Measurements from ENCODE around the gene RNF145. TPM values are rescaled to one million over a fixed set of nuclear protein-coding genes. Genes with fewer than 3 reads are reported as not detected.

RNF145 gene
- total RNA-seq, 2 donors from 2014 or later = 38.6 to 50.5 TPM

- intact Hi-C loops (cut with DNase I) = loop anchor here (10.0 kb wide), 1 partner anchor 1368 kb away; no protein-coding TSS in a partner anchor
- DNase-seq (ENCODE audit: low spot score) = no peak
- WGBS = 28% methylated on average over 5 of the region's 5 CpGs
- Histone ChIP-seq H3K27me3 (replicated peaks; ENCODE audit: insufficient read depth) (no peaks in the 10 kb centered on the region), H3K4me3 (no peak overlapping the region), H3K4me1 (replicated peaks) (no peaks in the 10 kb centered on the region), H3K36me3 (no peaks in the 10 kb centered on the region), H3K27ac (no peak overlapping the region), H3K9me3 (no peaks in the 10 kb centered on the region)
- no peak for TF ChIP-seq POLR2A (IDR thresholded peaks at IDR 0.05)
- no peak for TF ChIP-seq POLR2AphosphoS5 (IDR thresholded peaks at IDR 0.05)
- TF ChIP-seq CTCF (IDR thresholded peaks at IDR 0.05) = no peak
Observed at GRCh38 chr5:159132429-159133040, 76.8 kb downstream of the RNF145 start.

GRCh38 chr5:159131951-159132350 is 77.4 kb downstream of the RNF145 start:
- no peak overlapping the region for H3K4me3 ChIP-seq
- DNase-seq (ENCODE audit: low spot score) = no peak
- H3K27ac ChIP-seq = no peak overlapping the region
- no peaks in the 10 kb centered on the region for H3K36me3 ChIP-seq
- WGBS = 80% methylated on average over 4 of the region's 4 CpGs
- H3K9me3 ChIP-seq = no peaks in the 10 kb centered on the region
- TF ChIP-seq POLR2AphosphoS5 (IDR thresholded peaks at IDR 0.05) (no peak), POLR2A (IDR thresholded peaks at IDR 0.05) (no peak)
- H3K4me1 ChIP-seq (replicated peaks) = no peaks in the 10 kb centered on the region
- intact Hi-C loops (cut with DNase I) = loop anchor here (10.0 kb wide), 1 partner anchor 1367 kb away; no protein-coding TSS in a partner anchor
- H3K27me3 ChIP-seq (replicated peaks; ENCODE audit: insufficient read depth) = no peaks in the 10 kb centered on the region

- TF ChIP-seq CTCF (IDR thresholded peaks at IDR 0.05) = no peak
- TF ChIP-seq POLR2AphosphoS5 (IDR thresholded peaks at IDR 0.05) = no peak
- no peak for TF ChIP-seq POLR2A (IDR thresholded peaks at IDR 0.05)
- no peaks in the 10 kb centered on the region for H3K4me1 ChIP-seq (replicated peaks)
- no peaks in the 10 kb centered on the region for H3K27me3 ChIP-seq (replicated peaks; ENCODE audit: insufficient read depth)
- H3K27ac ChIP-seq = no peak overlapping the region
- 41% methylated on average over 3 of the region's 3 CpGs for WGBS
- no peaks in the 10 kb centered on the region for H3K9me3 ChIP-seq
- intact Hi-C loops (cut with DNase I) = loop anchor here (10.0 kb wide), 1 partner anchor 1366 kb away; no protein-coding TSS in a partner anchor
- no peaks in the 10 kb centered on the region for H3K36me3 ChIP-seq
- DNase-seq (ENCODE audit: low spot score) = no peak
- H3K4me3 ChIP-seq = no peak overlapping the region
Observed at GRCh38 chr5:159130871-159131270, 78.5 kb downstream of the RNF145 start.

- no peaks in the 10 kb centered on the region for H3K27me3 ChIP-seq (replicated peaks; ENCODE audit: insufficient read depth)
- DNase-seq (ENCODE audit: low spot score) = no peak
- WGBS = 90% methylated on average over 6 of the region's 6 CpGs
- no peak for TF ChIP-seq CTCF (IDR thresholded peaks at IDR 0.05)
- TF ChIP-seq POLR2AphosphoS5 (IDR thresholded peaks at IDR 0.05) = no peak
- TF ChIP-seq POLR2A (IDR thresholded peaks at IDR 0.05) = no peak
- intact Hi-C loops (cut with DNase I) = no loop called here
- H3K4me3 ChIP-seq = no peak overlapping the region
- H3K9me3 ChIP-seq = no peaks in the 10 kb centered on the region
- no peaks in the 10 kb centered on the region for H3K36me3 ChIP-seq
- no peak overlapping the region for H3K27ac ChIP-seq
- H3K4me1 ChIP-seq (replicated peaks) = no peaks in the 10 kb centered on the region
Observed at GRCh38 chr5:159128070-159128541, 81.2 kb downstream of the RNF145 start.

GRCh38 chr5:159123700-159124099 is 85.7 kb downstream of the RNF145 start:
- H3K36me3 ChIP-seq = no peaks in the 10 kb centered on the region
- H3K9me3 ChIP-seq = no peaks in the 10 kb centered on the region
- no peaks in the 10 kb centered on the region for H3K27me3 ChIP-seq (replicated peaks; ENCODE audit: insufficient read depth)
- H3K4me3 ChIP-seq = no peak overlapping the region
- H3K27ac ChIP-seq = no peak overlapping the region
- WGBS = 74% methylated on average over 3 of the region's 3 CpGs
- H3K4me1 ChIP-seq (replicated peaks) = no peaks in the 10 kb centered on the region
- intact Hi-C loops (cut with DNase I) = no loop called here
- DNase-seq (ENCODE audit: low spot score) = no peak
- no peak for TF ChIP-seq CTCF (IDR thresholded peaks at IDR 0.05)
- no peak for TF ChIP-seq POLR2AphosphoS5 (IDR thresholded peaks at IDR 0.05)
- TF ChIP-seq POLR2A (IDR thresholded peaks at IDR 0.05) = no peak

Measured in prostate gland (tissue), 2 donors.